Measurements from ENCODE around the gene PACSIN2.

DNA sequence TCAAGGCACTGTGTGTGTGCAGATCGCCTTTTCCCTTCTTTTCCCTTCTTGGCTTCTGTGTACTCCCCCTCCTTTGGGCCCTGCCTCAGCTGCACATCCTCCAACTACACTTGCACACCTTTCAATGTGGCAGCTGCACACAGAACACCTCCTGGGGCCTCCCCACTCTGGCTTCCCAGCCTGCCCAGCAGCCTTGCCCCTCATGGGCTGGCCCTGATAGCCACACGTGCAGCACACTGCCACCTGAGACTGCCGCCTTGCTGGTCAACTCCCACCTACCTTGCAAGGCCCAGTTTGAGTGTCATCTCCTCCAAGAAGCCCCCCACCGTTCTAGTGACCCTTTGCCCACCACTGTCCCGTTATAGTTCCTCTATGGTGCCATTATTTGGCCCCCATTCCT, 80.6 kb downstream of the PACSIN2 start:
- TF ChIP-seq CTCF (IDR thresholded peaks at IDR 0.05; ENCODE audit: low read length) (no peak), EZH2 (optimal IDR thresholded peaks at IDR 0.05; ENCODE audit: low read depth, low read length) (no peak), EZH2phosphoT487 (IDR thresholded peaks at IDR 0.05; ENCODE audit: low read length) (no peak)

Data from MM.1S (cell line).